A549 treated with Mapracorat at 1 μM for 4 hours (cell line): ENCODE results near the gene MAMLD1. TPM values are rescaled to one million over a fixed set of nuclear protein-coding genes. Genes with fewer than 3 reads are reported as not detected.

Experiments
- total RNA-seq: library from RNA; stranded (reverse); fragments of 200-300 nt; extraction: Qiagen RNA extraction; gene quantifications from 5 replicates; pipeline ENCODE4 v1.2.3, GENCODE V29; 2022

Gene MAMLD1, protein sequence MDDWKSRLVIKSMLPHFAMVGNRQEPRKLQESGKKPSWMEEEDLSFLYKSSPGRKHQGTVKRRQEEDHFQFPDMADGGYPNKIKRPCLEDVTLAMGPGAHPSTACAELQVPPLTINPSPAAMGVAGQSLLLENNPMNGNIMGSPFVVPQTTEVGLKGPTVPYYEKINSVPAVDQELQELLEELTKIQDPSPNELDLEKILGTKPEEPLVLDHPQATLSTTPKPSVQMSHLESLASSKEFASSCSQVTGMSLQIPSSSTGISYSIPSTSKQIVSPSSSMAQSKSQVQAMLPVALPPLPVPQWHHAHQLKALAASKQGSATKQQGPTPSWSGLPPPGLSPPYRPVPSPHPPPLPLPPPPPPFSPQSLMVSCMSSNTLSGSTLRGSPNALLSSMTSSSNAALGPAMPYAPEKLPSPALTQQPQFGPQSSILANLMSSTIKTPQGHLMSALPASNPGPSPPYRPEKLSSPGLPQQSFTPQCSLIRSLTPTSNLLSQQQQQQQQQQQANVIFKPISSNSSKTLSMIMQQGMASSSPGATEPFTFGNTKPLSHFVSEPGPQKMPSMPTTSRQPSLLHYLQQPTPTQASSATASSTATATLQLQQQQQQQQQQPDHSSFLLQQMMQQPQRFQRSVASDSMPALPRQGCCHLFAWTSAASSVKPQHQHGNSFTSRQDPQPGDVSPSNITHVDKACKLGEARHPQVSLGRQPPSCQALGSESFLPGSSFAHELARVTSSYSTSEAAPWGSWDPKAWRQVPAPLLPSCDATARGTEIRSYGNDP
- 7.0 to 8.0 TPM (median 7.5 TPM) in 5 replicates for total RNA-seq

GRCh38 chrX:150362599-150363481 lies at the start of gene MAMLD1:
TSS of gene MAMLD1 (plus strand) at chrX:150363317. CDS start at chrX:150445517, 82,200 bp downstream.

Other genes starting within 250 kb of the MAMLD1 start
- gene MTM1, start 205.3 kb downstream of the MAMLD1 start, total RNA-seq: 5.3 to 7.4 TPM (median 6.3 TPM) in 5 replicates